ENCODE results near the gene ZNF407. TPM values are rescaled to one million over a fixed set of nuclear protein-coding genes. Genes with fewer than 3 reads are reported as not detected.

ZNF407 gene
- total and polyA plus RNA-seq, 12 donors, result 2.5 to 20.2 (median 8.4) TPM

DNA sequence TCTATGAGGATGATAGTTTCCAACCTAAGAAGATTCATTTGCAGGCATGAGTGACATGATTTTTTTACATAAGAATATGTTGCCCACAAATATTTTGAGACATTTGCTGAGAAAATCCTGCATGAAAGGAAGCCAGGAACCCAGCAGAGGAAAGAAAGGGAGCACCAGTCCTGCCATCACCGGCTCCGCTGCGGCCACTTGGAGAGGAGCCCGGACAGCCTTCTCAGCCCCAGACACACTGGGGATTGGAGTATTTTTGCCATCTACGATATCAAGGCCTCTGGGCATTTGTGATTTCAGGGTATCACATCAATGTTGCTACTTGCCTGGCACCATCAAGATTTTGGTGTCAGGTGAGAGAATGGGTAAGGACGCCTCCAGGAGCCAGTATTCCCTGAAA lies 383.0 kb downstream of the ZNF407 start:
- Histone ChIP-seq H3K9me3 (replicated peaks in 1 of 3) (no peaks in the 10 kb centered on the region), H3K4me3 (no peak overlapping the region), H3K36me3 (replicated peaks in 1 of 2) (no peaks in the 10 kb centered on the region), H3K27ac (no peak overlapping the region), H3K4me1 (replicated peaks in 1 of 2) (no peaks in the 10 kb centered on the region), H3K27me3 (no peaks in the 10 kb centered on the region)
- intact Hi-C loops (cut with DNase I), result no loop called here
- TF ChIP-seq, protein P1, sequence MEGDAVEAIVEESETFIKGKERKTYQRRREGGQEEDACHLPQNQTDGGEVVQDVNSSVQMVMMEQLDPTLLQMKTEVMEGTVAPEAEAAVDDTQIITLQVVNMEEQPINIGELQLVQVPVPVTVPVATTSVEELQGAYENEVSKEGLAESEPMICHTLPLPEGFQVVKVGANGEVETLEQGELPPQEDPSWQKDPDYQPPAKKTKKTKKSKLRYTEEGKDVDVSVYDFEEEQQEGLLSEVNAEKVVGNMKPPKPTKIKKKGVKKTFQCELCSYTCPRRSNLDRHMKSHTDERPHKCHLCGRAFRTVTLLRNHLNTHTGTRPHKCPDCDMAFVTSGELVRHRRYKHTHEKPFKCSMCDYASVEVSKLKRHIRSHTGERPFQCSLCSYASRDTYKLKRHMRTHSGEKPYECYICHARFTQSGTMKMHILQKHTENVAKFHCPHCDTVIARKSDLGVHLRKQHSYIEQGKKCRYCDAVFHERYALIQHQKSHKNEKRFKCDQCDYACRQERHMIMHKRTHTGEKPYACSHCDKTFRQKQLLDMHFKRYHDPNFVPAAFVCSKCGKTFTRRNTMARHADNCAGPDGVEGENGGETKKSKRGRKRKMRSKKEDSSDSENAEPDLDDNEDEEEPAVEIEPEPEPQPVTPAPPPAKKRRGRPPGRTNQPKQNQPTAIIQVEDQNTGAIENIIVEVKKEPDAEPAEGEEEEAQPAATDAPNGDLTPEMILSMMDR (IDR thresholded peaks at IDR 0.05), result no peak
- TF ChIP-seq POLR2A (IDR thresholded peaks at IDR 0.05), result no peak
- WGBS, 4 donors, result 95 to 97% (median 96%) methylated on average over 5 to 6 of the region's 6 CpGs
- DNase-seq, result no peak

DNA sequence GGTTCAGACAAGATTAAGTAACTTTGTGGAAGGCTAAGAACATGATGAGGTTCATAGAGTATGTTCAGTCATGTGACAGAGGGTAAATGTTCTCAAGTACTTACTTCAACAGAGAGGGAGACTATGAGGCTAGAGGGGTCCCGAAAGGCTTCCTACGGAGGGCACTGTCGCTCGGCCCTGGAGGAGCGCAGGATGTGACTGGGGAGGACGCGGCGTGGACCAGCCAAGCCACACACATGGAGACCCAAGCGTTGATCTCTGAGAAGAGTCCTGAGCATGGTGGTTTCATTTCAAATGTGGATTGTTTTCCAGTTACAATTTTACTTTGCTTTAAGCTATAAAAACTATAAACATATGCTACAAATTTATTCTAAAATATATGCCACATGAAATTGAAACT lies 383.8 kb downstream of the ZNF407 start:
- Histone ChIP-seq H3K4me1 (replicated peaks in 1 of 2) (no peaks in the 10 kb centered on the region), H3K4me3 (no peak overlapping the region), H3K36me3 (replicated peaks in 1 of 2) (no peaks in the 10 kb centered on the region), H3K9me3 (replicated peaks in 1 of 3) (no peaks in the 10 kb centered on the region), H3K27me3 (no peaks in the 10 kb centered on the region), H3K27ac (no peak overlapping the region)
- no peak for DNase-seq
- WGBS, 4 donors, result 93 to 99% (median 97%) methylated on average over 8 to 9 of the region's 9 CpGs
- intact Hi-C loops (cut with DNase I), result no loop called here
- TF ChIP-seq, protein P1 (IDR thresholded peaks at IDR 0.05), result no peak
- no peak for TF ChIP-seq POLR2A (IDR thresholded peaks at IDR 0.05)

DNA sequence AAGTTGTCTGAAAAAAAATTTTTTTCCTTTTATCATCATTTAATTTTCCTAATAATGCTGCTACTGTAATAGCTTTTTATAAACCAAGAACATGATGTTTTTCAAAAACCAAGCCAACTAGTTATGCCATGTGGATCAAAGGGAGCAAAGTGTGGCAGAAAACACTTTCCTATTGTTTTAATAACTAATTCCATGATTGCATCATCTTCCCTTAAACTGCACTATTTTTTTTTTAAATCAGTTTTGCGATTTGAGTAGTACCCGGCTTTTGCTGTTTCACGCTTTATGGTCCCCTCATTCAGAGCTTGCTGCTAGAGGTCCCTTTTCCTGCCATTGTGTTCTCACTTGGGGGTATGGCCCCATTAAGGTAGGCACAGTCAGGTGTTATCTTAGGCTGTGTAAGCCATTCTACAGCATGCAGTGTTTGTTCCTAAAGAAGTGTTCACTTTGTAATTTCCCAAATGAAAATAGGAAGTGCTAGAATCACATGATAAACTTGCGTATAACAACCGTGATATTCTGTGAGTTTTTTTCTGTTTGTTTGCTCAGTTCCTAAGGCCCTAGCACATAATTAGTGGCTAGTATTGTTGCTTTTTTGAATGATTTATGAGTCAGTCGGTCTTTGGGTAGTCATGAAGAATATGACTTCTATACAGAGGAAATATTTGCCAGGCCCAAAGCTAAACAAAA lies 385.4 kb downstream of the ZNF407 start:
- Histone ChIP-seq H3K27me3 (no peaks in the 10 kb centered on the region), H3K36me3 (replicated peaks in 1 of 2) (no peaks in the 10 kb centered on the region), H3K4me1 (replicated peaks in 1 of 2) (no peaks in the 10 kb centered on the region), H3K27ac (peak overlapping the region in 2 of 5 donors; percentile 43 to 80), H3K9me3 (replicated peaks in 1 of 3) (no peaks in the 10 kb centered on the region), H3K4me3 (no peak overlapping the region)
- no peak for DNase-seq
- no peak for TF ChIP-seq POLR2A (IDR thresholded peaks at IDR 0.05)
- TF ChIP-seq, protein P1 (IDR thresholded peaks at IDR 0.05), result no peak
- intact Hi-C loops (cut with DNase I), result no loop called here
- WGBS, 4 donors, result 77 to 81% (median 80%) methylated on average over 6 of the region's 6 CpGs

DNA sequence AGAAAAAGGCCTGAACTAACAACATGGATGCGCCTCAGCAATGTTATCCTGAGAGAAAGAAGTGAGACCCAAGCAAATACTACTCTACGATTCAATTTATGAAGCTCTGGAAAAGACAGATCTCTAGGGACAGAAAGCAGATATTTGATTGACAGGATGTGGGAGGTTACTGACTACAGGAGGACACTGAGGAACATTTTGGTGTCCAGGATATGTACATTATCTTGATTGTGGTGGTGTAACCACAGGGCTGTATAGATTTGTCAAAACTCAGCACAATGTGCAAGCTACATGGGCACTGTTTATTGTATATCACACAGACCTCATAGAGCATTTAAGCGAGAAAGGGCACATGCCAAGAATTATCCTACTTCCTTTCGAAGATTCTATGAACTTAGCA lies 391.5 kb downstream of the ZNF407 start:
- Histone ChIP-seq H3K36me3 (replicated peaks in 1 of 2) (no peaks in the 10 kb centered on the region), H3K9me3 (replicated peaks in 1 of 3) (no peaks in the 10 kb centered on the region), H3K4me3 (no peak overlapping the region), H3K4me1 (replicated peaks in 1 of 2) (no peaks in the 10 kb centered on the region), H3K27ac (no peak overlapping the region), H3K27me3 (no peaks in the 10 kb centered on the region)
- no peak for DNase-seq
- intact Hi-C loops (cut with DNase I), result no loop called here
- 94 to 98% (median 96%) methylated on average over 4 of the region's 4 CpGs for WGBS, 4 donors
- no peak for TF ChIP-seq POLR2A (IDR thresholded peaks at IDR 0.05)
- TF ChIP-seq, protein P1 (IDR thresholded peaks at IDR 0.05), result no peak

Data from adrenal gland (tissue), 12 donors.